NT2/D1 (cell line): ENCODE measurements around the gene CALML6.

Experiments
- SUZ12 ChIP-seq: IDR thresholded peaks from 2 replicates; pipeline ENCODE4 v1.6.1; 2011; ENCODE audit not compliant: insufficient read length, insufficient read depth; ENCODE audit errors: extremely low read depth
- YY1 ChIP-seq: IDR thresholded peaks from 2 replicates; pipeline ENCODE4 v1.6.1; 2011; ENCODE audit not compliant: insufficient read length, insufficient read depth
- ZNF274 ChIP-seq: IDR thresholded peaks from 2 replicates; pipeline ENCODE4 v1.6.1; 2011; ENCODE audit warnings: mild to moderate bottlenecking, low read depth, low read length

- TF ChIP-seq ZNF274 (no peak), SUZ12 (no peak), YY1 (no peak)
These were observed 6.4 kb downstream of the CALML6 start for GRCh38 chr1:1921459-1921862.
